GM21529 (cell line): ENCODE measurements around the gene CMIP.

ENCODE experiments used
- ATAC-seq: cut with Tn5 transposase; IDR thresholded peaks from one replicate; pipeline ENCODE4 v1.9.1; 2021; ENCODE audit not compliant: unreplicated experiment

The CMIP gene

GRCh38 chr16:81526935-81527334 is 82.3 kb downstream of the CMIP start:
- no peak for ATAC-seq

DNA sequence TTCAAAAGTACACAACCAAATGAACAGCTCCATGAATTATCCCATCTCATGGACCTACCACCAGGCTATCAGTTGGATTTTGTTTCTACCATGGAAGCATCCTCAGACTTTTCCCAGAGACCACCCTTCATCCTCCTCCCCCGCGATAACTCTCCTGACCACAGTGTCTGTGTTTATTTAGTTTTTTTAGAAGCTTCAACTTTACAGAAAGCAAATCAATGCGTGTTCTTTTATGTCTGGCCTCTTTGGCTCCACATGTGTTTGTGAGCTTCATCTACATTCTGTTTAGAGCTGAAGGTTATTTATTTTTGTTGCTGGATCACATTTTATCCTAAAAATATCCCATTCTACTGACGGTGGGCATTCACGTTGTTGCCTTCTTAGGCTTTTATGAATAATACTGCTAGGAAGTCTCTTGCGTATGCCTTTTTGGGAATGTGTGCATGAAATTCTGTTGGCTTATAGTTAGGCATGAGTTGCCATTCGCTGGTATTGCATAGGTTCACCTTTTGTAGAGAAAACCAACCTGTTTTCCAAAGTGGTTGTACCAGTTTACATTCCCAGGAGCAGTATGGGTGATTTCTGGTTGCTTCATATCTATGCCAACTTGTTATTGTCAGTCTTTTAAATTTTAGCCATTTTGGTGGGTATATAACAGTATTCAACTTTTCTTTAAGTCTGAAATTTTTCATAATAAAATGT is 83.0 kb downstream of the CMIP start:
- ATAC-seq: no peak

DNA sequence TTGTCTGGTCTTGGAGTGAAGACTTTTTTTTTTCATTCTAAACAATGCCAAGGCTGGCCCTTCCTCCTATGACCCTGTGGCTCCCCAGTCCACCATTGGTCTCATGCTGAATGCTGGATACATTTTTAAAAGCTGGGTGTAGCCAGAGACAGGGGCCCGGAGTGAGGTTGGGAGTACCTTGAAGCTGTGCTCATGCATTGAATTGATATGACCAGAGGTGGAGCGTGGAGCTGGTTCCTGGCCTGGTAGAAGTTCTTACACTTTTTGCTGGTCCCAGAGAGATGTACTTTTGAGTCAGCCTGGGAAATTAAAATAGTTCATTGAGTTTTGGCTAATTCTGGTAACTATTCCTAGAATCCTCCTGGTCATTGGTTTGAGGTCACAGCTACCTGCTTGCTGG is 83.6 kb downstream of the CMIP start:
- no peak for ATAC-seq

- no peak for ATAC-seq
Measured at GRCh38 chr16:81530296-81530721, 85.7 kb downstream of the CMIP start.

- ATAC-seq: no peak
Measured at GRCh38 chr16:81530814-81531213, 86.2 kb downstream of the CMIP start.

- no peak for ATAC-seq
Measured at GRCh38 chr16:81531419-81531821, 86.8 kb downstream of the CMIP start.

DNA sequence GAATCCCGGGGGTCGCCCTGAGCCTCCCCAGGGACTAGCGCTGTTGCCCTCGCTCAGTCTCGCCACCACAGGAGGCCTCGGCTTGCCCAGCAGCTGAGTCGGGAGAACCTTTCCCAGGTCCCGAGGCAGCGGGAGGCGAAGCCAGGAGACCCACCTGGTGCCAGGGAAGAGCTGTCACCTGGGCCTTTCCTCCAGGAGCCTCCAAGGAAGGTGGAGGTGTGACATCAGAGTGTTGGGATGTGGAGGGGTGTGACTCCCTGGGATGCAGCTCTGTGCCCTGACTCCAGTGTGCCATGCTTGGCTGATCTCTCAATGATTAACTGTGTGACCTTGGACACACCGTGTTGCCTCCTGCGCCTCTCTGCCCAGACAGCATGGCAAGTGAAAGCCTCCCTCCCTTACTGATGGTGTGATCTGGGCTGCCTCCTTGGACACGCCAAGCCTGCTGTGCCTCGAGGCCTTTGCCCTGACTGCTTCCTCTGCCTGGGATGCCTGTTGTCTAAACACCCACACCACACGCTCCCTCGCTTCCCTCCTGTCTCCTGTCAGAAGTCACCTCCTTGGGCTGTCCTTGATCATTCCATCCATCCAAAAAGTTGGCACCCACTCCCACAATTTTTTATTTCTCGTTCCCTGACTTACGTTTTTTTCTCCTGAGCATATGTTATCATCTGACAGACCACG is 88.0 kb downstream of the CMIP start:
- ATAC-seq: no peak

DNA sequence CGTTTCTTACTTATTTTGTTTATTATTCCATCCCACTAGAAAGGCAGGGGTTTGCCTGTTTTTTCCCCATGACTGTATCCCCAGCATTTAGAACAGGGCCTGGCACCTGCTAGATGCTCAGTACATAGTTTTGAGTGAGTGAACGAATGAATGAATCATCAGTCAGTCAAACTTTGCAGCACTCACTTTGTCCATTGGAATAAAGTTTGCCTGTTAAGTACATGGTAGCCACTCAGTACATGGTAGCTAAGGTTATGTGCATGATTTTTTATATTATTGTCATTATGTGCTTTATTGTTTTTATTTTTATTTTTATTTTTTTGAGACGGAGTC is 88.5 kb downstream of the CMIP start:
- ATAC-seq: no peak

DNA sequence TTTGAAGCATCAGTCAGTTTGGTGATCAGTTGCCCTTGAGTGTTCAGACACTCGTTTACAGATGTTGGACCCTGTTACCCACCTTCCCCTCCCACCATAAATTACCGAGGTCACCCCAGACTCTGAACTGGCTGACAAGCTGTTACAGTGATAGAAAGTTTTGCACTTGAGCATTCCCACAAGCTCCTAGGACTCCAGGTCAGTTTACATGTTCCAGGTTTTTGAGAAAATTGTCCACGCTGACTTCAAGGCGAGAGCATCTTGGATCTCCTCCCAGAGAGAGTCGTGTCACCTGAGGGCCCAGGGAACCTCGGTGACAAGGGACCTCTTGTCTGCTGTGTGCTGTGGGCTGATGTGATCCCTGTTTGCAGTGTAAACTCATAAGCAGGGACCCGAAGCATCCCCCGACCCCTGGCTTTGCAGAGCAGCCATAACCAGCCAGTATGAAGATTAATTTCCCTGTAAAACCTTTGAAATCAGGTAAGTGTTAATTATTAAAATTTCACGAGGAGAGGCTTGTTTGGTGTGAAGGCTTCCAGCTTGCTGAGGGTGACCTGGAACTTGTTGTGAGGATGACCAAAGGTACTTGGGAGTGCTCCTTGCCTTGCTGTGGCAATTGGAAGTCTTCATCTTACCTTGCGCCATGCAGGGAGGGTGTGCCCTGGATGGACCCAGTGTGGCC is 91.2 kb downstream of the CMIP start:
- ATAC-seq: no peak

GRCh38 chr16:81536648-81537047 is 92.0 kb downstream of the CMIP start:
- no peak for ATAC-seq

- no peak for ATAC-seq
Measured at GRCh38 chr16:81537721-81538561, 93.3 kb downstream of the CMIP start.

DNA sequence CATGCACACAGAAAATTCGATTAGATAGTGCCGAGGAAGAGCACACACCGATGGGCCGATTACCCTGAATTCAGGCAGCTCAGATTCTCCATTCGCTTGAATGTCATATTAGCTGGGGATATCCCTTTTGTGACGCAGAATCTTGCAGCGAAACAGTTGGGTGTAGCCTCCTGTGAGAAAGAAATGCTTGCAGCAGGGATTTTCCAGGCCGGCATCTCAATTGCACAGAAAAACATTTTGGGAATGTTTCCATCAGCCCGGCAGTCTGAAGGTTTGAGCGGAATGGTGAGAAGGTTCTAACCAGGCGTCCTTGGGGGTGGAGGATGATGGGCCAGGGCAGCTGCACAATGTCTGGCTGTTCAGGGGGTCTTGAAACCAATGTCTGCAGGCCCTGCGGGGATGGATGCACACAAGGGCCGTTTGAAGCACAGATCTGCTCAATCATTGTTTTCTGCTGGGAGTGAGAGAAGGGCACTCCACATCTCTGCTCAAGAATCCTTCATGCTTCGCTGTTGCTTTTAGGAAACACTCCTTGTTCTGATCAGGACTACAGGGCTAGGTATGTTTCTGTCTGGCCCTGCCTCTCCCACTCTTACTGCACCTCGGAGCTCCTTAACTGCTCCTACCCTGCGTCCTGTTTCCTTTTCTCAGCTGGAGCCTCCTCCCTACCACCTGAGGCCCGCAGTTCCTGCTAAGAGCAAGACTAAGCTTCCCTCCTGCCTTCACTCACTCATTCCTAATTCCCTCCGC is 94.6 kb downstream of the CMIP start:
- ATAC-seq: no peak

DNA sequence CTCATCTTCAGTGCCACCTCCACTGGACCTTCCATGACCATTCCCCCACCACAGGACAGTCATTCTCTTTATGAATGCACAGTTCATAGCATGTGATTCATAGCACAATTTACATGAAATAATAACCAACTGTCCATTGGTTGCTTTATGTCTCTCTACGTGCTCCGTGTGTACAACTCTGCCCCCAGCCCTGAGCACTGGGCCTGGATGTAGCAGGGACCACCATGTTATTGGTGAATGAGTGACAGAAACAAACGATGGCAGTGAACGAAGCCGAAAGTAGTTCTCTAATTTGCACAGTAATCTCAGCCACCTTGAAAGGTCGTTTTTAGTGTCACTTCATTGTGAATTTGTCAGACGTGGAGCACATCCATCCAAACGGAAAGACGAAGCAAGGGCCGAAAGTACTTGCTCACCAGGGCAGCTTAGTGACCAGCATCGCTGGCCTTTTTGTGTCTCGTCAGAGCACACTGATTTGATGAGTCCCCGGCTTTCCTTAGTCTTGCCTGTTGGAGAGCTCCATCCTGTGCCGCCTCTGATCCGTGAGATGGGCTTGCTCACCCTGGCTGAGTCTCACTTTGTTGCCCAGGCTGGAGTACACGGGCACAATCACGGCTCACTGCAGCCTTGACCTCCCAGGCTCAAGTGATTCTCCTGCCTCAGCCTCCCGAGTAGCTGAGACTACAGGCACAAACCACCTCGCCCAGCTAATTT is 95.3 kb downstream of the CMIP start:
- no peak for ATAC-seq

GRCh38 chr16:81541314-81541713 is 96.7 kb downstream of the CMIP start:
- no peak for ATAC-seq

DNA sequence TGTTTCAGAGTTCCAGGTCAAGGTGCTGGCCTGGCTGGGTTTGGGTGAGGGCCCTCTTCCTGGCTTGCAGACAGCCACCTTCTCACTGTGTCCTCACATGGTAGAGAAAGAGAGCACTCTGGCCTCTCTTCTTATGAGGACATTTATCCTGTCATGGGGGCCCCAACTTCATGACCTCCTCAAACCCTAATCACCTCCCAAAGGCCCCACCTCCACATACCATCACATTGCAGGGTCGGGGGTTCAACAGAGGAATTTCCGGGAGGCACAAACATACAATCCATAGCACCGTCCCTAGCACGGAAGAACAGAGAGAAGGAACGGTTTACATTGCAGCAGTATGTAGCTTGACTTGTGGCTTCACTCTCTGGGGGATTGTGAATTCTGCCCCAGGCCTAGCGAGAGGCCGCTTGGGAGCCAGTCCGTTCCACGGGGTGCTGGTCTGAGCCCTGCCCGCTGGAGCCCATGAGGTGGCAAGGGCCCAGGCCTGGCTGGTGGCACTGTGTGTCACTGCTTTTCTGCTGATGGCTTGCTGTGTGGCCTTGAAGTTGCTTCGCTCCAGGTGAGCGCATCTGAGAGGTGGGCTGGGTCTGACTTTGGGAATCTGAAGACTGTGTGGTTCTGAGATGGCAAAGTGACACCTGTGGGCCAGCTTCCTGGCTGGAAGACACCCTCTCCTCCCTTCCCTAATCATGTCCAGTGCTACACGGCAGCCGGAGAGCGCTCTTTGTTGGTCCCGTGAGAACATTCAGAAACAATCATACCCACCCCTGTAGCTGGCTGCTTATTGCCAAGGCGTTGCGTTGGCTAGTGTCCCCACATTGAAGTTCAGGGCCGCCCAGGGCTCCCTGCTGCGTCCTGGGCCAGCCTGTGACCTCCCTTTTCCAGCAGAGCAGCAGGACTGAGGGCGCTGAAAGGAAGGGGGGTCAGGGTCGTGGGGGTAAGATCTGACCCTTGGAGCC is 98.3 kb downstream of the CMIP start:
- ATAC-seq: no peak

DNA sequence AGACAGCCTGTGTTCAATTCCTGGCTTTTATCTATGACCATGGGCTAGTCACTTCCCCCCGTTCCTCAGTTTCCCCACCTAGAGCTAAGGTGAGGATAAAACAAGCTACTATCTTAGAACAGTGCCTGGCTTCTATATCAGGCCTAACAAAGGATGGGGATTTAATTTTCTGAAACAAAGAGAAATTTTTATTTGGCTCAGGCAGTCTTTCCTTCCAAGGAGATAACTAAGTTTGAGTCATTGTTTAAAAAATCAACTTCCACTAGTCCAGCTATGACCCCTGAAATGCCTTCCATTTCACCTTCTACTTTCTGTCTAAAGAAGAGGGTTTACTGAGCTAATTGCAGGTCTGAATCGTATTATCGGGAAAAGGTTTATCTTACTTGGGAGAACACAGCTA is 99.0 kb downstream of the CMIP start:
- no peak for ATAC-seq

GRCh38 chr16:81544261-81544660 is 99.7 kb downstream of the CMIP start:
- no peak for ATAC-seq

GRCh38 chr16:81544700-81545271 is 100.2 kb downstream of the CMIP start:
- ATAC-seq: no peak
